ENCODE measurements around the gene AGER.

Gene AGER

DNA sequence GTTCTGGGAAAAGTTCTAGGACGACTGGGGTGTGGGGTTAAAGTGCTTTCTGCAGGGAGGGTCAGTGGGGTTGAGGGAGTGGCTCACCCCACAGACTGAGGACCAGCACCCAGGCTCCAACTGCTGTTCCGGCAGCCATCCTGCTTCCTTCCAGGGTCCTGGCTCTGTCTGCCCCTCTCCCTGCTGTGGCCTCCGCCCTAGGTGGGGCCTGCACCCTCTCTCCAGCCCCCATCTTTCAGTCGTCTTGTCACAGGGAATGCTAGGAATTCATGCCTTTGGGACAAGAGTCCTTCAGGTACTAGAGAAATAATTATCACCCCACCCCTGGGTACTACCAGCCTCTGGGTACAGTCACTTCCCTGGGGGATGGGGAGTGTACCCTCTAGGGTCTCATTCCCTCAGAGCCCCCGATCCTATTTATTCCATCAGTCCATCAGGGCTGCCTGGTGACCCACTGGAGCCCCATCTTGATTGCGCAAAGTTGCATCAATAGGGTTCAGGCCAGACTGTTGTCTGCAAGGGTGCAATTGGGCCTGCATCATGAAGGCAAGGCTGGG is at the start of gene AGER:
TSS of gene AGER (minus strand) at position 170 of the 557 bp plus-strand sequence. CDS start at position 139, 31 bp downstream.
- Histone ChIP-seq H3K27me3 (ENCODE audit: control insufficient read depth, insufficient read depth, low read length) (no peaks in the 10 kb centered on the region), H3K4me1 (ENCODE audit: control insufficient read depth, insufficient read depth, low read length) (peaks cover 14% of the 10 kb centered on the region; the same call in 1 of the 2 replicates), H3K36me3 (ENCODE audit: control insufficient read depth, insufficient read depth, low read length) (peaks cover 64% of the 10 kb centered on the region), H3K9me3 (ENCODE audit: control insufficient read depth, insufficient read depth, low read depth, low read length) (no peaks in the 10 kb centered on the region), H3K9ac (ENCODE audit: low read length) (peak within 1 kb of the TSS; percentile 29), H3K27ac (ENCODE audit: low read depth, low read length) (no peak within 1 kb of the TSS), H3K4me3 (ENCODE audit: low read depth, low read length) (no peak within 1 kb of the TSS)

DNA sequence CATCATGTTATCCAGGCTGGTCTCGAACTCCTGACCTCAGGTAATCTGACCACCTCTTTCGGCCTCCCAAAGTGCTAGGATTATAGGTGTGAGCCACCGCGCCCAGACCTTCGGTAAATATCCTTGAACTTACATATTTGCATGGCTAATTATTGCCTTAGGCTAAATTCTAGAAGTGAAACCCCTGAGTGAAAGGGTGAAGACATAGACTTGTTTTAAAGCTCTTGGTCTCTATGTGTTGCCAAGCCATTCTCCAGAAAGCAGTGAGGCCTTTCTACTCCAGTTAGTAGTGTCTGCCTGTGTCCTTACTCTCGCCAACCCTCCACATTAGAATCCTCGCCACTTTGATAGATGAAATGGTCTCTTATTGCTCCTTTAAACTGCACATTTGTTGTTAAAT is 42.4 kb upstream of the AGER start:
- no peak overlapping the region for H3K27ac ChIP-seq (ENCODE audit: low read depth, low read length)
- H3K4me3 ChIP-seq (ENCODE audit: low read depth, low read length), result no peak overlapping the region
- H3K36me3 ChIP-seq (ENCODE audit: control insufficient read depth, insufficient read depth, low read length), result no peaks in the 10 kb centered on the region

DNA sequence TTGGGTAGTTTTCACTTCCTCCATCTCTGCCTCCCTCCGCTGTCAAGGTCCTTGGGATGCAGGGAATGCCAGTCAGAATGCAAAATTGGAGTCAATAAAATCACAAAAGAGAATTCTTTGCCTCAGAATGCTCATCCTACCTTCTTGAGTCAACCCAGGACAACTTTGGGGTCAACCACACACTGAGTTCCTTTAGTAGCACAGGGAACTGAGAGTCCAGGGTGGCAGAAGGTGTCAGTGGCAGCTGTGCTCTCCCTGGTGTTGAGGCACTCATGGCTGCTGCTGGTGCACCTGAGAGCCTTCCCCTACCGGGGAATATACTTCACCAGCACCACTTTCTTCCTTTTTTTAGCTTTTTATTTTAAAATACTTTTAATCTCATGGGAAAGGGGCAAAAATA is 40.6 kb upstream of the AGER start:
- Histone ChIP-seq H3K4me3 (ENCODE audit: low read depth, low read length) (no peak overlapping the region), H3K4me1 (ENCODE audit: control insufficient read depth, insufficient read depth, low read length) (peaks cover 16% of the 10 kb centered on the region; the same call in 1 of the 2 replicates), H3K36me3 (ENCODE audit: control insufficient read depth, insufficient read depth, low read length) (no peaks in the 10 kb centered on the region), H3K9ac (ENCODE audit: low read length) (no peak overlapping the region), H3K9me3 (ENCODE audit: control insufficient read depth, insufficient read depth, low read depth, low read length) (no peaks in the 10 kb centered on the region), H3K27ac (ENCODE audit: low read depth, low read length) (no peak overlapping the region), H3K27me3 (ENCODE audit: control insufficient read depth, insufficient read depth, low read length) (peaks cover 44% of the 10 kb centered on the region)

More for the DNA sequence above, 42.4 kb upstream of the AGER start:
- peaks cover 48% of the 10 kb centered on the region for H3K27me3 ChIP-seq (ENCODE audit: control insufficient read depth, insufficient read depth, low read length)
- no peaks in the 10 kb centered on the region for H3K9me3 ChIP-seq (ENCODE audit: control insufficient read depth, insufficient read depth, low read depth, low read length)
- no peak overlapping the region for H3K9ac ChIP-seq (ENCODE audit: low read length)
- H3K4me1 ChIP-seq (ENCODE audit: control insufficient read depth, insufficient read depth, low read length), result peaks cover 16% of the 10 kb centered on the region; the same call in 1 of the 2 replicates

DNA sequence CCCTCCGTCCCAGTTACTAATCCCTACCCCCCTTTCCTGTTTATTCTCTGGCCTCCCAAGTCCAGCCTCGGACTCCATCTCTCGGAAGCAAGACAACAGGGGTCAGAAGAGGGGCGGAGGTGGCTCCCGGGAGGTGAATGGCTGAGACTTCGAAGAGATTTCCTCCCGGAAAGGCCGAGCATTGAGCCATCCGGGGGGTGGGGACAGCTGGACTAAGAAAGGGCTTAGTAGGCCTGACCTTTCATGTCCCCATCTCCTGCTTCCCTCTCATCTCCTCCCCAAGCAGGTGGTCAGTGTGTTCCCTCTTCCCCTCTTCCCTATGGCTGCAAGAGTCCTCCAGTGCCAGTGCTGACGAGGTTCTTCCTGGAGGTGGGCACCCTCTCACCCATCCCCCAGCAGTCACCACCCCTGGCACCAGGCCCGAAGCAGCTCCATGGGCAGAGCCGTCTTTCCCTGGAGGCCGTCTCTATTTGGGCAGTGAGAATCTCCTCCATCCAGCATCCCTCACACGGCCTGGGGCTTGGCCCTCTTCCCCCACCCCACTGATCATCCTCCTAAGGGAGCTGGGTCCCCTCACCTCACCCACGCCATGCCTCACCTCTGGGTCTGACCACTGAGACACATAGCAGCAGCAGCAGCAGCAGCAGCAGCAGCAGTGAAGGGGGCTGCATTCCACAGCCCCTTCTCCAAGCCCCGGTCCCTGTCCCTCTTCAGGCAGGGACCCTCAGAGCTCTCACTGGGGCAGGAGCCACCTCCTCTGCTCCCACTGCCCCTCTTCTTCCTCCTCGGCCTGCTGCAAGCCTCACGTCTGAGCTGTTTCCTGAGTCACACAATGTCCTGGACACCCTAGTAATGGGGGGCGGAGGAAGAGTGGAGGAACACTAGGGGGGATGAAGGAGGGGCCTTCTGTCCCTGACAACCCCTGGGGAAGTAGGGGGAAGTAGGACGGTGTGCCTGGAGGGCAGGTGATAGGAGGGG is 39.5 kb upstream of the AGER start, which contains the start of gene NOTCH4:
TSS of gene NOTCH4 (minus strand) at position 810 of the 978 bp plus-strand sequence. CDS start at position 671, 139 bp downstream.
- Histone ChIP-seq H3K9ac (ENCODE audit: low read length) (no peak within 1 kb of the TSS), H3K27me3 (ENCODE audit: control insufficient read depth, insufficient read depth, low read length) (peaks cover 43% of the 10 kb centered on the region), H3K4me1 (ENCODE audit: control insufficient read depth, insufficient read depth, low read length) (peaks cover 16% of the 10 kb centered on the region; the same call in 1 of the 2 replicates), H3K36me3 (ENCODE audit: control insufficient read depth, insufficient read depth, low read length) (no peaks in the 10 kb centered on the region), H3K9me3 (ENCODE audit: control insufficient read depth, insufficient read depth, low read depth, low read length) (no peaks in the 10 kb centered on the region), H3K27ac (ENCODE audit: low read depth, low read length) (no peak within 1 kb of the TSS), H3K4me3 (ENCODE audit: low read depth, low read length) (no peak within 1 kb of the TSS)

DNA sequence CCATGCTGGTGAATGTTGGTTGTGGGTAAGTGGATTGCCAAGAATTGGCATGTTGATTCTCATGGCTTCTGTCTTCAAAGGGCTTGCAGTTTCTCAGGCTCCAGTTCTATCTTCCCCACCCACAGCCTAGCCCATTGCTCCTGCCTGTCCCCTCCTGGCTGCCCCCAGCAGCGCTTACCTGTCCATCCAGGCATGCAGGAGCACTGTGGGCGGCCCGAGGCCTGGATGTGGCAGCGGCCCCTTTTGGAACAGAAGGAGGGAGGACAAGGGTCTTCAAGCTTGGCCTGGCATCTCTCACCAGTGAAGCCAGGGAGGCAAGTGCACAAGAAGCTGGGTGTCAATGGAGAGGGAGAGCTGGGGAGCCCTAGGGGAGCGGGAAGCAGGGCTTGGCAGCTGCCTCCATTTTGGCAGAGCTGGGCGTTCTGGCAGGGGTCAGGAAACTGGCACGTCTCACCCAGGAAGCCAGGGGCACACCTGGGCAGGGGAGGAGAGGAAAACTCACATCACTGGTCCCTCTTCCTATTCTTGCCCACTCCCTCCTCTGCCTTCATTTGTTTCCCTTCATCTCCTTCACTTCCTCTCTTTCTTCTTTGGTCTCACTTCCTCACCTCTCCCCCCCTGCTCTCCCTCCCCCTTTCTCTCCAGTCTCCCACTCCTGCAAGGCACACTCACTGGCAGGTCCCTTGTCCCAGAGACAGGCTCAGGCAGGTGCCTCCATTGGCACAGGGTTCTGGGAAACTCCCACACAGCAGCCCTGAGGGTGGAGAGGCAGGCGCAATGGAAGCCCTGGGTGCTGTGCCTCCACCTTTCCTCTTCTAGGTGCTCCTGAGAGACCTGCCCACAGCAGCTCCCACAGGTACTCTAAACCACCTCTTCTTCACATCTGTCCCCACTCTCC is 38.5 kb upstream of the AGER start:
- Histone ChIP-seq H3K27ac (ENCODE audit: low read depth, low read length) (no peak overlapping the region), H3K36me3 (ENCODE audit: control insufficient read depth, insufficient read depth, low read length) (no peaks in the 10 kb centered on the region), H3K4me3 (ENCODE audit: low read depth, low read length) (no peak overlapping the region), H3K9me3 (ENCODE audit: control insufficient read depth, insufficient read depth, low read depth, low read length) (no peaks in the 10 kb centered on the region), H3K9ac (ENCODE audit: low read length) (no peak overlapping the region), H3K4me1 (ENCODE audit: control insufficient read depth, insufficient read depth, low read length) (peaks cover 16% of the 10 kb centered on the region; the same call in 1 of the 2 replicates), H3K27me3 (ENCODE audit: control insufficient read depth, insufficient read depth, low read length) (peaks cover 37% of the 10 kb centered on the region)

DNA sequence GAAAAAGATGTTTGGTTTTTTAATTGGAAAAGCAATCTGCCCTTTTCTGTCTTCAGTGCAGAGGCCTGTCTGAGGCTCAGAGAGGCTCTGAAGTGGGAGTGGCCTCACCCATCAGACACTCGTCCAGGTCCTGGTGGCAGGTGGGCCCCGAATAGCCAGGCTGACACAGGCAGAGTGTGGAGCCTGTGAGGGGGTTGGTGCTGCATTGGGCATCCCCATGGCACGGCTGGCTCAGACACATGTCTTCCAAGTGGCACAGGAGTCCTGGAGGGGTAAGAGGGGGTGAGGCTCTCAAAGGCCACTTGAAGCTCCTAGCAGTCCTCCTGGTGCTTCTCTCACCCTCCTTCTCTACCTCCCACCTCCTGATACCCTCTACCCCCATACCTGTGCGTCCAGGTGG is 36.0 kb upstream of the AGER start:
- peaks cover 24% of the 10 kb centered on the region; the same call in 1 of the 2 replicates for H3K27me3 ChIP-seq (ENCODE audit: control insufficient read depth, insufficient read depth, low read length)
- H3K4me3 ChIP-seq (ENCODE audit: low read depth, low read length), result no peak overlapping the region
- no peak overlapping the region for H3K27ac ChIP-seq (ENCODE audit: low read depth, low read length)
- H3K9ac ChIP-seq (ENCODE audit: low read length), result no peak overlapping the region
- no peaks in the 10 kb centered on the region for H3K36me3 ChIP-seq (ENCODE audit: control insufficient read depth, insufficient read depth, low read length)
- no peaks in the 10 kb centered on the region for H3K9me3 ChIP-seq (ENCODE audit: control insufficient read depth, insufficient read depth, low read depth, low read length)
- H3K4me1 ChIP-seq (ENCODE audit: control insufficient read depth, insufficient read depth, low read length), result peaks cover 16% of the 10 kb centered on the region; the same call in 1 of the 2 replicates

DNA sequence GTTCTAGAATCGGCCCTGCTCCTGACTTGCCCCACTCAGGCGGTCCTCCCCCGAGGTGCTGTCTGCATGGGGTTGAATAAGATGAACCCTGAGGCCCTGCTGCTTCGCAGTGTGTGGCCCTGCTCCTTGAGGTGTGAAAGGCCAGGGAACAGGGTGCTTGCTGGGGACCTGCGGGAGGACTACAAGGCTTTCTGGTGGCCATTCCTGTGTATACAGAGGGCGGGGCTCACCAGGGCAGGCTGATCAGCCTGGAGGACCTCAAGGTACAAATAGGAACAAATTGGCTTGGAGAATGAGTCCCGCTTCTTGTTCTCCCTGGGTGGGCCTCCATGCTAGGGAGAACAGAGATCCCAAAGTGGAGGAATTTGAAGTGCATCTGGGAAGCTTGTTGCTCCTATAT is 34.1 kb upstream of the AGER start:
- Histone ChIP-seq H3K9me3 (ENCODE audit: control insufficient read depth, insufficient read depth, low read depth, low read length) (no peaks in the 10 kb centered on the region), H3K4me3 (ENCODE audit: low read depth, low read length) (no peak overlapping the region), H3K27me3 (ENCODE audit: control insufficient read depth, insufficient read depth, low read length) (peaks cover 16% of the 10 kb centered on the region; the same call in 1 of the 2 replicates), H3K9ac (ENCODE audit: low read length) (no peak overlapping the region), H3K4me1 (ENCODE audit: control insufficient read depth, insufficient read depth, low read length) (peaks cover 5% of the 10 kb centered on the region; the same call in 1 of the 2 replicates), H3K27ac (ENCODE audit: low read depth, low read length) (no peak overlapping the region), H3K36me3 (ENCODE audit: control insufficient read depth, insufficient read depth, low read length) (no peaks in the 10 kb centered on the region)

DNA sequence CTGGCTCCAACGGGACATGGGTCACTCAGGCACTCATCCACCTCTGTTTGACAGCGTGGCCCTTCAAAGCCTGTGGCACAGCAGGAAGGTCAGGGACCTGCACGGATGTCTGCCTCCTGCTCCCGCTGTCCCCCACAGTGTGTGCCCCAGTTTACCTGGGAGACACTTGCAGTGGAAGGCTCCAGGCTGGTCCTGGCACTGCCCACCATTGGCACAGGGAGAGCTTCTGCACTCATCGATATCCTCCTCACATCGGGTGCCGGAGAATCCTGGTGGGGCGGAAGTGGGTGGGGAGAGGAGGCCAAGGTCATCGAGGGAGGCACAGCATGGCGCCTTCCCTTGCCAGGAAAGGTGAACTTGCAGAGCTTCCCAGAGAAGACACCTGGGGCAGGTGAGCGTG is 32.9 kb upstream of the AGER start:
- H3K36me3 ChIP-seq (ENCODE audit: control insufficient read depth, insufficient read depth, low read length), result no peaks in the 10 kb centered on the region
- no peak overlapping the region for H3K27ac ChIP-seq (ENCODE audit: low read depth, low read length)
- peaks cover 16% of the 10 kb centered on the region; the same call in 1 of the 2 replicates for H3K27me3 ChIP-seq (ENCODE audit: control insufficient read depth, insufficient read depth, low read length)
- H3K4me1 ChIP-seq (ENCODE audit: control insufficient read depth, insufficient read depth, low read length), result no peaks in the 10 kb centered on the region
- no peak overlapping the region for H3K4me3 ChIP-seq (ENCODE audit: low read depth, low read length)
- H3K9ac ChIP-seq (ENCODE audit: low read length), result no peak overlapping the region
- H3K9me3 ChIP-seq (ENCODE audit: control insufficient read depth, insufficient read depth, low read depth, low read length), result no peaks in the 10 kb centered on the region

DNA sequence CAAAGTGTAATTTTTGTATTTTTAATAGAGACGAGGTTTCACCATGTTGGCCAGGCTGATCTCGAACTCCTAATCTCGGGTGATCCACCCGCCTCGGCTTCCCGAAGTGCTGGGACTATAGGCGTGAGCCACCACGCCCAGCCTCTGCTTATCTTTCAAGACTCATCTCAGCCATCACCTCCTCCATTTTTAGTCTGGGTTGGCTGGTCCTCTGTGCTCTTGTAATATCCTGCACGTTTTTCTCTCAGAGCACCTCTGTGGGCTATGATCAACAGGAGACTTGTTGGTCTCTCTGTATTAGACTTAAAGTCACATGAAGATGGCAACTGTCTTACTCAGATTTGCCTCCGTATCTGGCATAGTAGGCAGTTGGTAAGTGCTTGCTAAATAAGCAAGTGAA is 32.2 kb upstream of the AGER start:
- Histone ChIP-seq H3K27ac (ENCODE audit: low read depth, low read length) (no peak overlapping the region), H3K4me3 (ENCODE audit: low read depth, low read length) (no peak overlapping the region), H3K9me3 (ENCODE audit: control insufficient read depth, insufficient read depth, low read depth, low read length) (no peaks in the 10 kb centered on the region), H3K27me3 (ENCODE audit: control insufficient read depth, insufficient read depth, low read length) (peaks cover 14% of the 10 kb centered on the region; the same call in 1 of the 2 replicates), H3K4me1 (ENCODE audit: control insufficient read depth, insufficient read depth, low read length) (no peaks in the 10 kb centered on the region), H3K9ac (ENCODE audit: low read length) (no peak overlapping the region), H3K36me3 (ENCODE audit: control insufficient read depth, insufficient read depth, low read length) (no peaks in the 10 kb centered on the region)

DNA sequence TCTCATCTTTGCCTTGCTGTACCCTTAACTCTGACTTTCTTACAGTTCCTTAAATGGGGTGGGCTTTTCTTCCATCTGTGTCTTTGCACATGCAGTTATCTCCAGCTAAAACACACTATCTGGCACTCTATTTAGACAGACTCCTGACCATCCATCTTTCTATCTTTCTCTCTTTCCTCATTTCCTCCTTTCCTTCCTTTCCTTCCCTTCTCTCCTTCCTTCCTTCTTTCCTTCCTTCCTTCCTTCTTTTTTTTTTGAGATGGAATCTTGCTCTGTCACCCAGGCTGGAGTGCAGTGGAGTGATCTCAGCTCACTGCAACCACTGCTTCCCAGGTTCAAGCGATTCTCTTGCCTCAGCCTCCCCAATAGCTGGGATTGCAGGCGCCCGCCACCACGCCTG is 31.6 kb upstream of the AGER start:
- no peaks in the 10 kb centered on the region for H3K36me3 ChIP-seq (ENCODE audit: control insufficient read depth, insufficient read depth, low read length)
- peaks cover 8% of the 10 kb centered on the region; the same call in 1 of the 2 replicates for H3K27me3 ChIP-seq (ENCODE audit: control insufficient read depth, insufficient read depth, low read length)
- no peak overlapping the region for H3K27ac ChIP-seq (ENCODE audit: low read depth, low read length)
- H3K4me3 ChIP-seq (ENCODE audit: low read depth, low read length), result no peak overlapping the region
- no peaks in the 10 kb centered on the region for H3K9me3 ChIP-seq (ENCODE audit: control insufficient read depth, insufficient read depth, low read depth, low read length)
- H3K4me1 ChIP-seq (ENCODE audit: control insufficient read depth, insufficient read depth, low read length), result no peaks in the 10 kb centered on the region
- H3K9ac ChIP-seq (ENCODE audit: low read length), result no peak overlapping the region

Data from HUES6 (cell line).